ENCODE results near the gene KLHL25. TPM values are rescaled to one million over a fixed set of nuclear protein-coding genes. Genes with fewer than 3 reads are reported as not detected.

KLHL25 gene
- total RNA-seq, 4 donors from 2014 or later: 3.1 to 11.6 (median 8.1) TPM

- H3K4me3 ChIP-seq: no peak overlapping the region
- WGBS, 2 donors: 91 to 99% methylated on average over 9 to 14 of the region's 18 CpGs
- intact Hi-C loops (cut with DNase I): no loop called here
- H3K36me3 ChIP-seq: no peaks in the 10 kb centered on the region
- no peak overlapping the region for H3K27ac ChIP-seq
- no peaks in the 10 kb centered on the region for H3K9me3 ChIP-seq
- TF ChIP-seq POLR2A (IDR thresholded peaks at IDR 0.05) (no peak), CTCF (IDR thresholded peaks at IDR 0.05) (no peak)
- peaks cover 4 to 28% (median 6%) of the 10 kb centered on the region in 3 donors for H3K4me1 ChIP-seq
- DNase-seq: no peak
- H3K27me3 ChIP-seq: no peaks in the 10 kb centered on the region
These were observed 17.2 kb downstream of the KLHL25 start for GRCh38 chr15:85777250-85778106.

- no peak for DNase-seq
- Histone ChIP-seq H3K4me1 (peaks cover 12 to 52% (median 21%) of the 10 kb centered on the region in 3 donors), H3K27ac (no peak overlapping the region), H3K4me3 (no peak overlapping the region), H3K27me3 (no peaks in the 10 kb centered on the region), H3K9me3 (no peaks in the 10 kb centered on the region), H3K36me3 (peaks cover 0 to 8% (median 0%) of the 10 kb centered on the region in 3 donors)
- TF ChIP-seq POLR2A (IDR thresholded peaks at IDR 0.05) (no peak), CTCF (IDR thresholded peaks at IDR 0.05) (no peak)
- intact Hi-C loops (cut with DNase I): no loop called here
- WGBS, 2 donors: 88% methylated on average over 10 of the region's 10 CpGs
These were observed 20.8 kb downstream of the KLHL25 start for GRCh38 chr15:85773970-85774369.

- H3K9me3 ChIP-seq: no peaks in the 10 kb centered on the region
- H3K4me1 ChIP-seq: peaks cover 12 to 45% (median 21%) of the 10 kb centered on the region in 3 donors
- no peaks in the 10 kb centered on the region for H3K27me3 ChIP-seq
- no peak for DNase-seq
- TF ChIP-seq POLR2A (IDR thresholded peaks at IDR 0.05) (no peak), CTCF (IDR thresholded peaks at IDR 0.05) (no peak)
- H3K27ac ChIP-seq: peak overlapping the region in 2 of 4 donors; percentile 73 to 89
- H3K4me3 ChIP-seq: no peak overlapping the region
- intact Hi-C loops (cut with DNase I): no loop called here
- 86 to 92% methylated on average over 6 to 9 of the region's 12 CpGs for WGBS, 2 donors
- H3K36me3 ChIP-seq: peaks cover 0 to 16% (median 0%) of the 10 kb centered on the region in 3 donors
These were observed 21.5 kb downstream of the KLHL25 start for GRCh38 chr15:85773249-85773648.

GRCh38 chr15:85772668-85773067 lies 22.1 kb downstream of the KLHL25 start:
- no peaks in the 10 kb centered on the region for H3K27me3 ChIP-seq
- TF ChIP-seq CTCF (IDR thresholded peaks at IDR 0.05) (no peak), POLR2A (IDR thresholded peaks at IDR 0.05) (no peak)
- peaks cover 12 to 41% (median 21%) of the 10 kb centered on the region in 3 donors for H3K4me1 ChIP-seq
- no peak overlapping the region for H3K4me3 ChIP-seq
- peaks cover 0 to 21% (median 0%) of the 10 kb centered on the region in 3 donors for H3K36me3 ChIP-seq
- H3K27ac ChIP-seq: peak overlapping the region; percentile 29 to 89 (median 64)
- 47 to 82% methylated on average over 5 to 7 of the region's 9 CpGs for WGBS, 2 donors
- intact Hi-C loops (cut with DNase I): no loop called here
- no peak for DNase-seq
- no peaks in the 10 kb centered on the region for H3K9me3 ChIP-seq

GRCh38 chr15:85771781-85772445 lies 22.8 kb downstream of the KLHL25 start:
- 56 to 69% methylated on average over 9 to 12 of the region's 13 CpGs for WGBS, 2 donors
- Histone ChIP-seq H3K36me3 (peaks cover 0 to 23% (median 0%) of the 10 kb centered on the region in 3 donors), H3K27me3 (no peaks in the 10 kb centered on the region), H3K4me3 (no peak overlapping the region), H3K4me1 (peaks cover 12 to 41% (median 21%) of the 10 kb centered on the region in 3 donors), H3K9me3 (no peaks in the 10 kb centered on the region), H3K27ac (peak overlapping the region; percentile 33 to 89 (median 64))
- TF ChIP-seq POLR2A (IDR thresholded peaks at IDR 0.05) (no peak), CTCF (IDR thresholded peaks at IDR 0.05) (no peak)
- intact Hi-C loops (cut with DNase I): no loop called here
- no peak for DNase-seq

All from esophagus squamous epithelium (tissue), 5 donors.